Sigmoid colon (tissue), 7 donors: ENCODE results near the gene HSPB7. TPM values are rescaled to one million over a fixed set of nuclear protein-coding genes. Genes with fewer than 3 reads are reported as not detected.
"Not testable (repeated sequence)": the region's sequence is repeated elsewhere in the genome, so short reads cannot be mapped to it uniquely, and the experiment has no call there.

ENCODE experiments used
- DNase-seq: peaks from one replicate; pipeline ENCODE4 v3.0.0-alpha.2; 2019
- H3K27ac ChIP-seq, 4 donors: fragments of 200-600 bp; sonication (generic); one replicate each; pipeline ENCODE4 v1.5.1; 2016 to 2019; ENCODE audit warnings: mild to moderate bottlenecking in 1 of 4
- H3K27me3 ChIP-seq, 3 donors: fragments of 200-600 bp; sonication (generic); one replicate each; pipeline ENCODE4 v1.5.1; 2019; ENCODE audit warnings: mild to moderate bottlenecking in 1 of 3
- H3K36me3 ChIP-seq, 4 donors: fragments of 200-600 bp; sonication (generic); one replicate each; pipeline ENCODE4 v1.5.1; 2016 to 2019
- H3K4me1 ChIP-seq, 4 donors: fragments of 200-600 bp; sonication (generic); one replicate each; pipeline ENCODE4 v1.5.1; 2017 to 2019
- H3K4me3 ChIP-seq, 4 donors: fragments of 200-600 bp; sonication (generic); one replicate each; pipeline ENCODE4 v1.5.1; 2017 to 2019; ENCODE audit warnings: mild to moderate bottlenecking in 2 of 4, moderate library complexity in 1 of 4
- H3K9me3 ChIP-seq, 4 donors: fragments of 200-600 bp in 3 of 4; sonication (generic) in 3 of 4; one replicate each; pipeline versions ENCODE4 v1.5.1 to v1.6.1; 2013 to 2019
- CTCF ChIP-seq, 4 experiments: fragments of 450-650 bp in 3 of 4; fragments of 200-600 bp in 1 of 4; IDR thresholded peaks; one replicate each; pipeline ENCODE4 v1.5.1; 2016 to 2019; ENCODE audit warnings: antibody characterized with exemption in 4 of 4, mild to moderate bottlenecking in 3 of 4, moderate library complexity in 2 of 4
- EP300 ChIP-seq, 4 donors: sonication (generic); formaldehyde crosslinking; IDR thresholded peaks; one replicate each; pipeline ENCODE4 v1.6.1; 2017; ENCODE audit warnings: antibody characterized with exemption in 4 of 4
- POLR2A ChIP-seq, 2 donors: fragments of 450-650 bp; IDR thresholded peaks; one replicate each; pipeline ENCODE4 v1.6.1; 2016; ENCODE audit warnings: antibody characterized with exemption in 2 of 2, mild to moderate bottlenecking in 2 of 2, moderate library complexity in 2 of 2
- POLR2AphosphoS5 ChIP-seq, 4 donors: sonication (generic); formaldehyde crosslinking; IDR thresholded peaks; one replicate each; pipeline ENCODE4 v1.6.1; 2017; ENCODE audit warnings: antibody characterized with exemption in 4 of 4
- WGBS, 2 donors: extraction: QIAGEN DNeasy Blood & Tissue Kit; methylation state at CpG; one replicate each; pipeline ENCODE4 v1.1.7; 2013; 5-methylcytosine and 5-hydroxymethylcytosine counted together
- intact Hi-C: fragments of 100-400 bp; cut with DNase I; formaldehyde crosslinking; loops from one replicate; pipeline ENCODE4 v1.15.1; 2023
- polyA plus RNA-seq, 3 donors: library from polyadenylated mRNA; stranded (reverse); fragments of 200-250 nt; gene quantifications; one replicate each; pipeline ENCODE4 v1.2.3, GENCODE V29; 2013
- total RNA-seq, 4 donors: library from RNA; depleted of rRNA; stranded (reverse); fragments of >200 nt; gene quantifications; one replicate each; pipeline ENCODE4 v1.1.0, GENCODE V29; 2016
- donor health status: healthy with polysubstance abuse.
- donor health status: Bipolar disorder and iron deficiency.
- donor health status: healthy.

HSPB7 gene
- total and polyA plus RNA-seq, 7 donors = 6.7 to 224 (median 44.4) TPM

GRCh38 chr1:15983275-15983674 lies 34.6 kb downstream of the HSPB7 start:
- H3K27me3 ChIP-seq = no peaks in the 10 kb centered on the region
- intact Hi-C loops = no loop called here
- no peak overlapping the region for H3K4me3 ChIP-seq
- no peaks in the 10 kb centered on the region for H3K4me1 ChIP-seq
- no peak overlapping the region for H3K27ac ChIP-seq
- H3K9me3 ChIP-seq = peaks cover 0 to 4% (median 0%) of the 10 kb centered on the region in 4 donors
- DNase-seq = no peak
- no peaks in the 10 kb centered on the region for H3K36me3 ChIP-seq
- WGBS, 2 donors = 47 to 52% methylated on average over 1 of the region's 1 CpG
- TF ChIP-seq EP300 (IDR thresholded peaks at IDR 0.05) = no peak
- no peak for TF ChIP-seq POLR2A (IDR thresholded peaks at IDR 0.05)
- no peak for TF ChIP-seq POLR2AphosphoS5 (IDR thresholded peaks at IDR 0.05)

- Histone ChIP-seq H3K36me3 (no peaks in the 10 kb centered on the region), H3K4me1 (peaks cover 0 to under 1% (median 0%) of the 10 kb centered on the region in 4 donors), H3K27me3 (no peaks in the 10 kb centered on the region), H3K9me3 (peaks cover 0 to 4% (median 0%) of the 10 kb centered on the region in 4 donors), H3K27ac (no peak overlapping the region), H3K4me3 (no peak overlapping the region)
- WGBS, 2 donors = 85 to 94% methylated on average over 3 of the region's 3 CpGs
- no peak for DNase-seq
- intact Hi-C loops = no loop called here
- TF ChIP-seq EP300 (IDR thresholded peaks at IDR 0.05) (no peak), POLR2A (IDR thresholded peaks at IDR 0.05) (no peak), POLR2AphosphoS5 (IDR thresholded peaks at IDR 0.05) (no peak), CTCF (IDR thresholded peaks at IDR 0.05) (no peak)
Observed at GRCh38 chr1:15981679-15982078, 36.2 kb downstream of the HSPB7 start.

- H3K36me3 ChIP-seq, DNase-seq, H3K4me3 ChIP-seq, H3K27me3 ChIP-seq, H3K27ac ChIP-seq, H3K9me3 ChIP-seq, intact Hi-C loops: not testable (repeated sequence)
- H3K4me1 ChIP-seq = peaks cover 0 to 30% (median 16%) of the 10 kb centered on the region in 4 donors
- WGBS, 2 donors = 95 to 96% methylated on average over 4 of the region's 4 CpGs
Observed at GRCh38 chr1:15977947-15978346, 39.9 kb downstream of the HSPB7 start.

- TF ChIP-seq POLR2AphosphoS5 (IDR thresholded peaks at IDR 0.05) (peak; percentile 87 to 96 (median 92)), CTCF (IDR thresholded peaks at IDR 0.05) (no peak), POLR2A (IDR thresholded peaks at IDR 0.05) (peak; percentile 69 to 73), EP300 (IDR thresholded peaks at IDR 0.05) (no peak)
- H3K27ac ChIP-seq = peak within 1 kb of the TSS; percentile 77 to 85 (median 83)
- intact Hi-C loops = no loop called here
- H3K27me3 ChIP-seq = no peaks in the 10 kb centered on the region
- H3K4me1 ChIP-seq = peaks cover 0 to 30% (median 16%) of the 10 kb centered on the region in 4 donors
- WGBS, 2 donors = 7 to 8% methylated on average over 47 of the region's 47 CpGs
- H3K4me3 ChIP-seq = peak within 1 kb of the TSS; percentile 68 to 99 (median 84)
- no peaks in the 10 kb centered on the region for H3K9me3 ChIP-seq
- H3K36me3 ChIP-seq = peaks cover 0 to 15% (median 11%) of the 10 kb centered on the region in 4 donors
- peak; percentile 97 for DNase-seq
Observed at GRCh38 chr1:15975805-15976680, 41.8 kb downstream of the HSPB7 start, which contains the start of gene ZBTB17. Gene ZBTB17 (minus strand): TSS chr1:15976101. CDS start chr1:15948495, 27,606 bp downstream.

GRCh38 chr1:15975358-15975804 lies 42.5 kb downstream of the HSPB7 start:
- H3K27ac ChIP-seq = peak overlapping the region; percentile 77 to 85 (median 83)
- H3K9me3 ChIP-seq = no peaks in the 10 kb centered on the region
- peaks cover 0 to 30% (median 16%) of the 10 kb centered on the region in 4 donors for H3K4me1 ChIP-seq
- H3K4me3 ChIP-seq = peak overlapping the region; percentile 68 to 99 (median 84)
- DNase-seq = no peak
- WGBS, 2 donors = 1% methylated on average over 47 of the region's 47 CpGs
- TF ChIP-seq CTCF (IDR thresholded peaks at IDR 0.05) (no peak), POLR2A (IDR thresholded peaks at IDR 0.05) (no peak), EP300 (IDR thresholded peaks at IDR 0.05) (no peak), POLR2AphosphoS5 (IDR thresholded peaks at IDR 0.05) (no peak)
- intact Hi-C loops = no loop called here
- no peaks in the 10 kb centered on the region for H3K27me3 ChIP-seq
- peaks cover 0 to 18% (median 11%) of the 10 kb centered on the region in 4 donors for H3K36me3 ChIP-seq
